Suprapubic skin (tissue), 4 donors: ENCODE measurements around the gene BORCS5. TPM values are rescaled to one million over a fixed set of nuclear protein-coding genes. Genes with fewer than 3 reads are reported as not detected.

Source experiments
- DNase-seq, 2 donors: peaks; one replicate each; pipeline ENCODE4 v3.0.0-alpha.2; 2019; ENCODE audit warnings: low spot score in 2 of 2
- H3K27ac ChIP-seq: fragments of 200-600 bp; sonication (generic); one replicate; pipeline ENCODE4 v1.5.1; 2019
- H3K27me3 ChIP-seq: fragments of 200-600 bp; sonication (generic); one replicate; pipeline ENCODE4 v1.5.1; 2019
- H3K36me3 ChIP-seq: fragments of 200-600 bp; sonication (generic); one replicate; pipeline ENCODE4 v1.5.1; 2019
- H3K4me1 ChIP-seq: fragments of 200-600 bp; sonication (generic); one replicate; pipeline ENCODE4 v1.5.1; 2019
- H3K4me3 ChIP-seq: fragments of 200-600 bp; sonication (generic); one replicate; pipeline ENCODE4 v1.5.1; 2019; ENCODE audit warnings: mild to moderate bottlenecking
- H3K9me3 ChIP-seq: fragments of 200-600 bp; sonication (generic); one replicate; pipeline ENCODE4 v1.5.1; 2019
- CTCF ChIP-seq, 2 donors: fragments of 200-600 bp in 1 of 2; fragments of 450-650 bp in 1 of 2; sonication (generic) in 1 of 2; IDR thresholded peaks; one replicate each; pipeline ENCODE4 v1.5.1; 2016 to 2019; ENCODE audit warnings: antibody characterized with exemption in 2 of 2, mild to moderate bottlenecking in 1 of 2, moderate library complexity in 1 of 2
- EP300 ChIP-seq: sonication (generic); formaldehyde crosslinking; IDR thresholded peaks from one replicate; pipeline ENCODE4 v1.6.1; 2017; ENCODE audit warnings: antibody characterized with exemption
- POLR2A ChIP-seq, 2 donors: fragments of 450-650 bp; IDR thresholded peaks; one replicate each; pipeline ENCODE4 v1.6.1; 2017; ENCODE audit warnings: antibody characterized with exemption in 2 of 2, mild to moderate bottlenecking in 2 of 2, moderate library complexity in 2 of 2
- POLR2AphosphoS5 ChIP-seq, 3 donors: sonication (generic); formaldehyde crosslinking; IDR thresholded peaks; one replicate each; pipeline ENCODE4 v1.6.1; 2017; ENCODE audit warnings: antibody characterized with exemption in 3 of 3
- WGBS: methylation state at CpG from one replicate; pipeline ENCODE4 v1.1.5; 2018; 5-methylcytosine and 5-hydroxymethylcytosine counted together
- total RNA-seq, 4 donors: library from RNA; depleted of rRNA; stranded (reverse); fragments of >200 nt; gene quantifications; one replicate each; pipeline ENCODE4 v1.1.0, GENCODE V29; 2016

The BORCS5 gene
- total RNA-seq, 4 donors from 2014 or later, result 11.3 to 51.6 (median 21.0) TPM

DNA sequence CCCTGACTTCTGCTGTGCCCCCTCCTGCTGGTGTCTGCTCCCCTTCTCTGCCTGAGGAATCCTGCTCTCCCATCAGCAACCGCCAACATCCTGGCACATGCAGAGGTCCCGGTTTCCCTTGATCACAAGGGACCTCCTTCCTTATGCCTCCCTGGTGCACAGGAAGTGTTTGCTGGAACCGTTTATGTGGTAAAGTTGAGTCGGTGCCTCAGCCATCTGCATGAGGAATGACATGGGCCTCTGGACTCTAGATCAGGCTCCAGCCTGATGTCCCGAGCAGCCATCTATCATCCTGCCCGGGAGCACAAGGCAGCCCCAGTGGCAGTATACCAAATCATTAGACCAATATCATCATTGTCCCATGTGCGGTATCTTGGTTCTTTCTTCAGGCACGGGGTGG, 90.4 kb downstream of the BORCS5 start:
- Histone ChIP-seq H3K36me3 (no peaks in the 10 kb centered on the region), H3K4me1 (peaks cover 28% of the 10 kb centered on the region), H3K27me3 (no peaks in the 10 kb centered on the region), H3K9me3 (no peaks in the 10 kb centered on the region), H3K4me3 (no peak overlapping the region), H3K27ac (no peak overlapping the region)
- WGBS, result 72% methylated on average over 8 of the region's 8 CpGs
- no peak for DNase-seq
- TF ChIP-seq EP300, result no peak
- TF ChIP-seq CTCF (IDR thresholded peaks at IDR 0.05), result no peak
- TF ChIP-seq POLR2AphosphoS5 (IDR thresholded peaks at IDR 0.05), result no peak
- TF ChIP-seq POLR2A (IDR thresholded peaks at IDR 0.05), result no peak

DNA sequence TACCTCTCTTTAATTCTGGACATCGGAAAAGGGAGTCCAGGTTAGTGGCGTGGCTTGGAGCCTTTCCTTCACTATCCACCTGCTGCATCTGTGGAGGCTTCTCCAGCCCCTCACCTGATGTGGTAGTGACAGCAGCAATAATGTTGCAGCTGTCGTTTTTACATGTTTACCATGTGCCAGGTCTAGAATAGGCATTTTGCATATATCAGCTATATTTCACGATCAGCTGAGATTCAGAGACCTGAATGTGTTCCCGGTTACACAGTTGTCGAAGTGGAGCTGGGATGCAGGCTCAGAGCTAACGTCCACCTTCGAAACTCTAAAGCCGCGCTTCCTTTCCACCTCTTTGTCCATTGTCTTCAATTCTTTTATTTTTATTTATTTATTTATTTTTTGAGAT, 91.0 kb downstream of the BORCS5 start:
- TF ChIP-seq POLR2A (IDR thresholded peaks at IDR 0.05), result no peak
- TF ChIP-seq POLR2AphosphoS5 (IDR thresholded peaks at IDR 0.05), result no peak
- TF ChIP-seq EP300, result no peak
- no peak for TF ChIP-seq CTCF (IDR thresholded peaks at IDR 0.05)
- no peak for DNase-seq
- H3K9me3 ChIP-seq, result no peaks in the 10 kb centered on the region
- peaks cover 22% of the 10 kb centered on the region for H3K4me1 ChIP-seq
- no peak overlapping the region for H3K27ac ChIP-seq
- WGBS, result 98% methylated on average over 10 of the region's 10 CpGs
- H3K27me3 ChIP-seq, result no peaks in the 10 kb centered on the region
- H3K36me3 ChIP-seq, result no peaks in the 10 kb centered on the region
- H3K4me3 ChIP-seq, result no peak overlapping the region

GRCh38 chr12:12449533-12450025, 92.7 kb downstream of the BORCS5 start:
- Histone ChIP-seq H3K4me1 (peaks cover 4% of the 10 kb centered on the region), H3K36me3 (no peaks in the 10 kb centered on the region), H3K4me3 (no peak overlapping the region), H3K27ac (peak overlapping the region; percentile 38), H3K27me3 (no peaks in the 10 kb centered on the region), H3K9me3 (no peaks in the 10 kb centered on the region)
- 77% methylated on average over 13 of the region's 13 CpGs for WGBS
- no peak for DNase-seq
- TF ChIP-seq CTCF (IDR thresholded peaks at IDR 0.05) (no peak), EP300 (no peak), POLR2A (IDR thresholded peaks at IDR 0.05) (no peak), POLR2AphosphoS5 (IDR thresholded peaks at IDR 0.05) (peak; percentile 54 to 78 (median 62))

DNA sequence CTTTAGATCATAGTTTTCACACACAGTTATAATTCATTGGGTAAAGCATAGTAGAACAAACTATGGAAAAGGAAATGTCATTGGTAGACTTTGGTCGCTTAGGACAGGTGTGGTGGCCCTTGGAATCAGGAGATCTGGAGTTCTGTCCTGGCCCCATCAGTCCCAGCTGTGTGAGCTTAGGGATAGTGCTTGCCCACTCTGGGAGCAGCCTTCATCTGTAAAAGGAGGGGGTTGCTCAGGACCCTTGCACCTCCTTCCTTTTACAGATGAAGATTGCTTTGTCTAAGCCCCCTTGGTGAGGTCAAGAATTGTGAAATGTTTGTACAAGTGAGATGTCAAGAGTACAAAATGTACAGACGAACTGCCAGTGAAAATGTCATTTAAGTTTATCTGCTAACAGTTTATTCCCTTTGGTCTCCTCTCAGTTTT, 93.2 kb downstream of the BORCS5 start:
- WGBS, result 94% methylated on average over 2 of the region's 2 CpGs
- peak overlapping the region; percentile 38 for H3K27ac ChIP-seq
- no peak for DNase-seq

DNA sequence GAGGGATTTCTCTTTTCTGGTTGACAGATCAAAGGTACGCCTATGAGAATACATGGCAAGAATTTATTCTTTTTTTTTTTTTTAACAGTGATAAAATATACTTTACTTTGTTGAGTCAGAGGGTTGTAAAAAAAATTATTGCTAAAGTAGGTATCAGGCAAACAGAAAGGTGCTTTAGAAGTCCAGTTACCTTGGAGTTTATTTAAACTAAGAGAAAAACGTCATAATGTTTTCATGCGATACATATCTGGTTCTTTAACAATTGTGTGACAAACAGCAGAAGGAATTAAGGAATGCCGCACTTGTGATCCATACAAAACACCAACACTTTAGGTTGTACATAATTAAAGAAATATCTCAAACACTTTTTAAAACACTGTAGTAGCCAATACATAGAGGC, 94.2 kb downstream of the BORCS5 start:
- WGBS, result 94% methylated on average over 4 of the region's 4 CpGs
- no peak for TF ChIP-seq POLR2A (IDR thresholded peaks at IDR 0.05)
- no peak for TF ChIP-seq POLR2AphosphoS5 (IDR thresholded peaks at IDR 0.05)
- TF ChIP-seq CTCF (IDR thresholded peaks at IDR 0.05), result no peak
- no peak for TF ChIP-seq EP300
- Histone ChIP-seq H3K36me3 (no peaks in the 10 kb centered on the region), H3K27ac (no peak overlapping the region), H3K27me3 (no peaks in the 10 kb centered on the region), H3K4me3 (no peak overlapping the region), H3K9me3 (no peaks in the 10 kb centered on the region), H3K4me1 (peaks cover 3% of the 10 kb centered on the region)
- DNase-seq, result no peak

More for the DNA sequence above, 93.2 kb downstream of the BORCS5 start:
- Histone ChIP-seq H3K36me3 (no peaks in the 10 kb centered on the region), H3K4me1 (peaks cover 3% of the 10 kb centered on the region), H3K27me3 (no peaks in the 10 kb centered on the region), H3K4me3 (no peak overlapping the region), H3K9me3 (no peaks in the 10 kb centered on the region)
- TF ChIP-seq POLR2AphosphoS5 (IDR thresholded peaks at IDR 0.05) (no peak), CTCF (IDR thresholded peaks at IDR 0.05) (no peak)
